Panc1 (cell line): ENCODE measurements around the gene CLMN. TPM values are rescaled to one million over a fixed set of nuclear protein-coding genes. Genes with fewer than 3 reads are reported as not detected.
"Not testable (repeated sequence)": the region's sequence is repeated elsewhere in the genome, so short reads cannot be mapped to it uniquely, and the experiment has no call there.

Experiments used
- ATAC-seq: fragments of 200-7000 bp; cut with Tn5 transposase; 2 replicates; pipeline ENCODE4 v1.9.1; 2020; ENCODE audit warnings: mild to moderate bottlenecking, moderate library complexity
- BruUV-seq: library from RNA; stranded (reverse); fragments of 400-500 nt; replicated peaks from 2 replicates; lab custom pipeline; 2021; lab: Mats Ljungman, UMichigan
- CTCF ChIA-PET: fragments of 300-600 bp; sonication (Branson Sonifier 250); formaldehyde crosslinking; loops from one replicate; lab custom pipeline; 2022; ENCODE audit warnings: antibody characterized with exemption; lab: Charles Lee
- POLR2A ChIA-PET: fragments of 300-600 bp; sonication (Branson Sonifier 250); formaldehyde crosslinking; loops from one replicate; lab custom pipeline; 2022; ENCODE audit warnings: antibody characterized with exemption; lab: Charles Lee
- DNase-seq: peaks from one replicate; pipeline ENCODE4 v3.0.0-alpha.2; 2010; ENCODE audit warnings: low read depth, low spot score
- H3K27ac ChIP-seq: 2 replicates; pipeline ENCODE4 v1.5.1; 2011; ENCODE audit warnings: mild to moderate bottlenecking, low read length, inconsistent platforms
- H3K27me3 ChIP-seq: fragments of 200-500 bp; sonication (Bioruptor generic); 2 replicates; pipeline ENCODE4 v1.6.0; 2014; ENCODE audit warnings: low read length, inconsistent platforms; ENCODE audit not compliant: control insufficient read depth, insufficient read depth
- H3K36me3 ChIP-seq: fragments of 200-500 bp; sonication (Bioruptor generic); 2 replicates; pipeline ENCODE4 v1.5.1; 2014; ENCODE audit warnings: inconsistent platforms, mild to moderate bottlenecking, low read length, moderate library complexity; ENCODE audit not compliant: control insufficient read depth, insufficient read depth
- H3K4me1 ChIP-seq: 2 replicates; pipeline ENCODE4 v1.5.1; 2011; ENCODE audit warnings: inconsistent platforms, mild to moderate bottlenecking, low read length, moderate library complexity; ENCODE audit not compliant: control insufficient read depth, insufficient read depth
- H3K4me3 ChIP-seq, 2 experiments: 2 replicates each; pipeline ENCODE4 v1.5.1; 2011 to 2012; ENCODE audit warnings: low read depth in 2 of 2, low read length in 2 of 2, mild to moderate bottlenecking in 2 of 2, inconsistent platforms in 1 of 2, moderate library complexity in 1 of 2
- H3K9me3 ChIP-seq: fragments of 200-500 bp; sonication (Bioruptor generic); 2 replicates; pipeline ENCODE4 v1.5.1; 2014; ENCODE audit warnings: low read depth, mild to moderate bottlenecking, inconsistent platforms, low read length, moderate library complexity; ENCODE audit not compliant: control insufficient read depth, insufficient read depth
- POLR2AphosphoS5 ChIP-seq: IDR thresholded peaks from 2 replicates; pipeline ENCODE4 v1.6.1; 2012; ENCODE audit warnings: mild to moderate bottlenecking, low read depth, low read length, moderate library complexity
- SIN3A ChIP-seq: IDR thresholded peaks from 2 replicates; pipeline ENCODE4 v1.6.1; 2012; ENCODE audit warnings: low read depth, mild to moderate bottlenecking, low read length, moderate library complexity, borderline replicate concordance; ENCODE audit not compliant: insufficient read depth
- TCF7L2 ChIP-seq: IDR thresholded peaks from 2 replicates; pipeline ENCODE4 v1.6.1; 2011; ENCODE audit warnings: mild to moderate bottlenecking, low read depth, low read length, inconsistent platforms
- in situ Hi-C: cut with HindIII; loops from 2 replicates; pipeline ENCODE4 v1.10.0; 2016; ENCODE audit warnings: low sequenced_read_pairs, low pct_unique_long_range_greater_than_20kb
- intact Hi-C: fragments of 100-400 bp; cut with micrococcal nuclease; formaldehyde crosslinking; loops from one replicate; pipeline ENCODE4 v1.10.0; 2022; ENCODE audit not compliant: unreplicated experiment
- total RNA-seq: library from RNA; stranded (reverse); gene quantifications from one replicate; pipeline ENCODE4 v1.2.1, GENCODE V29; 2021; ENCODE audit not compliant: unreplicated experiment
- TF ChIP-seq, protein P1 (sequence below): fragments of 450-650 bp; IDR thresholded peaks from 2 replicates; pipeline ENCODE4 v1.5.1; 2017; ENCODE audit warnings: mild to moderate bottlenecking
- TF ChIP-seq, protein P2 (sequence below), 2 experiments: IDR thresholded peaks; 2 replicates each; pipeline ENCODE4 v1.6.1; 2011 to 2012; ENCODE audit warnings: low read depth in 2 of 2, control low read depth in 1 of 2, low read length in 1 of 2, mild to moderate bottlenecking in 1 of 2, moderate library complexity in 1 of 2; ENCODE audit not compliant: insufficient read depth in 1 of 2

CLMN gene
- total RNA-seq, 1 experiment from 2014 or later, result 34.9 TPM

DNA sequence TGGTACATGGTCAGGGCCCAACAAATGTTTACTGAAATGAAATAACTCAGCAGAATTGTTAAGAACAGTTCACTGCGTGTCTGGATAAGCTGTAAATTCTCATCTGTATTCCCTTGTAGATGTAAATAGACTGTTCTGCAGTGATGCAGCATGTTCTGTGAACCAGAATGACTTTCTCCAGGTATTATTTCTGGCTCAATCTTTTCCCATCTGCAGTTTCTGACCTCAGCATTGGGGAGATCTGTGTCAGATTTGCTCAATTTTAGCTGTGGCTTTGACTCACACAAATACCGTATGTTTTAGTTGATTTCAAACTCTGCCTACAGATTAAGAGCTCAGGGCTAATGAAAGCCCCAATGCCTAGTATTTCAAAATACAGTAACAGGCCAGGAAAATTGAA is 113.2 kb downstream of the CLMN start:
- CTCF ChIA-PET, result interaction anchor here (0.7 kb wide), 1 partner anchor 78 kb away, joined by 4 read pairs; no protein-coding TSS in a partner anchor
- ATAC-seq (no peak), DNase-seq (no peak)
- POLR2A ChIA-PET, result no interaction called here
- Histone ChIP-seq H3K27me3 (no peaks in the 10 kb centered on the region), H3K36me3 (no peaks in the 10 kb centered on the region; the same call in 1 of the 2 replicates), H3K4me1 (no peaks in the 10 kb centered on the region), H3K27ac (no peak overlapping the region), H3K9me3 (0 out of 2 replicates have a peak, but pooled peaks cover 3% of the 10 kb centered on the region), H3K4me3 (no peak overlapping the region)
- intact Hi-C loops, result no loop called here
- no TSS peak for BruUV-seq
- in situ Hi-C loops, result no loop called here
- TF ChIP-seq TCF7L2 (no peak), POLR2AphosphoS5 (no peak), SIN3A (no peak)
- TF ChIP-seq, protein P1, sequence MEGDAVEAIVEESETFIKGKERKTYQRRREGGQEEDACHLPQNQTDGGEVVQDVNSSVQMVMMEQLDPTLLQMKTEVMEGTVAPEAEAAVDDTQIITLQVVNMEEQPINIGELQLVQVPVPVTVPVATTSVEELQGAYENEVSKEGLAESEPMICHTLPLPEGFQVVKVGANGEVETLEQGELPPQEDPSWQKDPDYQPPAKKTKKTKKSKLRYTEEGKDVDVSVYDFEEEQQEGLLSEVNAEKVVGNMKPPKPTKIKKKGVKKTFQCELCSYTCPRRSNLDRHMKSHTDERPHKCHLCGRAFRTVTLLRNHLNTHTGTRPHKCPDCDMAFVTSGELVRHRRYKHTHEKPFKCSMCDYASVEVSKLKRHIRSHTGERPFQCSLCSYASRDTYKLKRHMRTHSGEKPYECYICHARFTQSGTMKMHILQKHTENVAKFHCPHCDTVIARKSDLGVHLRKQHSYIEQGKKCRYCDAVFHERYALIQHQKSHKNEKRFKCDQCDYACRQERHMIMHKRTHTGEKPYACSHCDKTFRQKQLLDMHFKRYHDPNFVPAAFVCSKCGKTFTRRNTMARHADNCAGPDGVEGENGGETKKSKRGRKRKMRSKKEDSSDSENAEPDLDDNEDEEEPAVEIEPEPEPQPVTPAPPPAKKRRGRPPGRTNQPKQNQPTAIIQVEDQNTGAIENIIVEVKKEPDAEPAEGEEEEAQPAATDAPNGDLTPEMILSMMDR, result no peak
- TF ChIP-seq, protein P2, sequence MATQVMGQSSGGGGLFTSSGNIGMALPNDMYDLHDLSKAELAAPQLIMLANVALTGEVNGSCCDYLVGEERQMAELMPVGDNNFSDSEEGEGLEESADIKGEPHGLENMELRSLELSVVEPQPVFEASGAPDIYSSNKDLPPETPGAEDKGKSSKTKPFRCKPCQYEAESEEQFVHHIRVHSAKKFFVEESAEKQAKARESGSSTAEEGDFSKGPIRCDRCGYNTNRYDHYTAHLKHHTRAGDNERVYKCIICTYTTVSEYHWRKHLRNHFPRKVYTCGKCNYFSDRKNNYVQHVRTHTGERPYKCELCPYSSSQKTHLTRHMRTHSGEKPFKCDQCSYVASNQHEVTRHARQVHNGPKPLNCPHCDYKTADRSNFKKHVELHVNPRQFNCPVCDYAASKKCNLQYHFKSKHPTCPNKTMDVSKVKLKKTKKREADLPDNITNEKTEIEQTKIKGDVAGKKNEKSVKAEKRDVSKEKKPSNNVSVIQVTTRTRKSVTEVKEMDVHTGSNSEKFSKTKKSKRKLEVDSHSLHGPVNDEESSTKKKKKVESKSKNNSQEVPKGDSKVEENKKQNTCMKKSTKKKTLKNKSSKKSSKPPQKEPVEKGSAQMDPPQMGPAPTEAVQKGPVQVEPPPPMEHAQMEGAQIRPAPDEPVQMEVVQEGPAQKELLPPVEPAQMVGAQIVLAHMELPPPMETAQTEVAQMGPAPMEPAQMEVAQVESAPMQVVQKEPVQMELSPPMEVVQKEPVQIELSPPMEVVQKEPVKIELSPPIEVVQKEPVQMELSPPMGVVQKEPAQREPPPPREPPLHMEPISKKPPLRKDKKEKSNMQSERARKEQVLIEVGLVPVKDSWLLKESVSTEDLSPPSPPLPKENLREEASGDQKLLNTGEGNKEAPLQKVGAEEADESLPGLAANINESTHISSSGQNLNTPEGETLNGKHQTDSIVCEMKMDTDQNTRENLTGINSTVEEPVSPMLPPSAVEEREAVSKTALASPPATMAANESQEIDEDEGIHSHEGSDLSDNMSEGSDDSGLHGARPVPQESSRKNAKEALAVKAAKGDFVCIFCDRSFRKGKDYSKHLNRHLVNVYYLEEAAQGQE (IDR thresholded peaks at IDR 0.05; ENCODE audit: insufficient read depth in 1 of 2, low read depth in 2 of 2, low read length in 1 of 2), result no peak

DNA sequence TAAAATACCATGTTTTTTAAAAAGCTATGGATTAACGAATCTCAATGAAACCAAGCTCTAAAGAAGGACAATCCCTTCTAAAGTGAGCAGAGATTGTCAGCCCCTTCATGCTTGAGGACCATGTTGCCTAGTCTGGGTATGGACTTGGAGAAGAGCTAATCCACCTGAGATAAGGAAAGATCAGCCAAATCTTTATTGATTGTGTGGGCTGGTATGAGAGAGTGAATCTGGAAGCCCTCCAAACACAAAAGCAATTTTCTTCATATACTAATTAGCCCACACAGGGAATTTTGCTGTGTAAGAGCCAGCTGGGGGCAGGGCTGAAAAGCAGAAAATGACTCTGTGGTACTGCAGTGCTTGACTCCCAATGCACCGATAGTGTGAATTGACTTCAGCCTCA is 115.0 kb downstream of the CLMN start:
- DNase-seq, result no peak
- Histone ChIP-seq H3K4me3 (no peak overlapping the region), H3K36me3 (no peaks in the 10 kb centered on the region; the same call in 1 of the 2 replicates), H3K27ac (no peak overlapping the region), H3K27me3 (no peaks in the 10 kb centered on the region), H3K9me3 (0 out of 2 replicates have a peak, but pooled peaks cover 3% of the 10 kb centered on the region), H3K4me1 (no peaks in the 10 kb centered on the region)
- no peak for ATAC-seq
- TF ChIP-seq SIN3A (no peak), POLR2AphosphoS5 (no peak), TCF7L2 (no peak)
- TF ChIP-seq, protein P1, result no peak
- TF ChIP-seq, protein P2 (IDR thresholded peaks at IDR 0.05; ENCODE audit: insufficient read depth in 1 of 2, low read depth in 2 of 2, low read length in 1 of 2), result no peak
- POLR2A ChIA-PET, result interaction anchor here (0.6 kb wide), 1 partner anchor 18 kb away, joined by 3 read pairs; no protein-coding TSS in a partner anchor
- CTCF ChIA-PET, result no interaction called here
- intact Hi-C loops (no loop called here), in situ Hi-C loops (no loop called here)
- BruUV-seq, result TSS peak; percentile 41

DNA sequence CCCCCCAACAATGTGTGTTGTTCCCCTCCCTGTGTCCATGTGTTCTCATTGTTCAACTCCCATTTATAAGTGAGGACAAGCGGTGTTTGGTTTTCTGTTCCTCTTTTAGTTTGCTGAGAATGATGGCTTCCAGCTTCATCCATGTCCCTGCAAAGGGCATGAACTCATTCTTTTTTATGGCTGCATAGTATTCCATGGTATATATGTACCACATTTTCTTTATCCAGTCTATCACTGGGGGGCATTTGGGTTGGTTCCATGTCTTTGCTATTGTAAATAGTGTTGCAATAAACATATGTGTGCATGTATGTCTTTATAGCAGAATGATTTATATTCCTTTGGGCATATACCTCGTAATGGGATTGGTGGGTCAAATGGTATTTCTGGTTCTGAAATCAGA is 118.0 kb downstream of the CLMN start:
- in situ Hi-C loops, H3K4me1 ChIP-seq, ATAC-seq, H3K9me3 ChIP-seq, intact Hi-C loops, H3K36me3 ChIP-seq, BruUV-seq, H3K27me3 ChIP-seq, CTCF ChIA-PET, DNase-seq, H3K27ac ChIP-seq, H3K4me3 ChIP-seq, POLR2A ChIA-PET: not testable (repeated sequence)
